Spleen (tissue), 7 donors: ENCODE measurements around the gene VPS18.

Experiments
- CTCF ChIP-seq, 11 experiments: fragments of 200-600 bp in 7 of 11; fragments of 450-650 bp in 4 of 11; sonication (generic) in 4 of 11; IDR thresholded peaks in 8 of 11; conservative IDR thresholded peaks in 3 of 11; 1 replicate in 7 of 11; 2 replicates in 4 of 11; pipeline versions ENCODE4 v1.4.0 to v1.8.0; 2016 to 2021; ENCODE audit warnings: antibody characterized with exemption in 11 of 11, inconsistent platforms in 4 of 11, mild to moderate bottlenecking in 1 of 11
- POLR2A ChIP-seq, 3 donors: fragments of 450-650 bp; IDR thresholded peaks; one replicate each; pipeline ENCODE4 v1.5.1; 2017; ENCODE audit warnings: antibody characterized with exemption in 3 of 3, mild to moderate bottlenecking in 1 of 3
- POLR2AphosphoS5 ChIP-seq, 3 donors: sonication (generic); formaldehyde crosslinking; IDR thresholded peaks; one replicate each; pipeline ENCODE4 v1.5.1; 2017; ENCODE audit warnings: antibody characterized with exemption in 3 of 3
- donor health status: DM: no; HTN: no; CAD: no; lungs with moderate emphysema.
- donor health status: DM: no; HTN: no; CAD: no.
- donor health status: DM: no; HTN: no; CAD: no.

- TF ChIP-seq CTCF (IDR thresholded peaks at IDR 0.05 in 8 of 11, conservative IDR thresholded peaks at IDR 0.05 in 3 of 11) (peak in 3 of 11 experiments; percentile 29 to 39 (median 30)), POLR2AphosphoS5 (IDR thresholded peaks at IDR 0.05) (peak in 2 of 3 donors; percentile 33 to 52), POLR2A (IDR thresholded peaks at IDR 0.05) (no peak)
Observed at GRCh38 chr15:40847223-40847961, 46.9 kb upstream of the VPS18 start.
